ENCODE results near the gene ABCA4. TPM values are rescaled to one million over a fixed set of nuclear protein-coding genes. Genes with fewer than 3 reads are reported as not detected.

Gene ABCA4
- total RNA-seq, 1 experiment from 2014 or later: 0.22 TPM

- Histone ChIP-seq H3K36me3 (ENCODE audit: control insufficient read depth in 1 of 2, insufficient read depth in 2 of 2, low read length in 2 of 2) (no peaks in the 10 kb centered on the region), H3K79me2 (ENCODE audit: insufficient read depth, low read length) (no peaks in the 10 kb centered on the region), H3K4me2 (ENCODE audit: low read length) (no peak overlapping the region), H3K9ac (ENCODE audit: low read length) (no peak overlapping the region), H3K27me3 (ENCODE audit: insufficient read depth, low read length) (no peaks in the 10 kb centered on the region), H3K9me2 (ENCODE audit: insufficient read depth) (no peaks in the 10 kb centered on the region), H3K9me3 (ENCODE audit: control insufficient read depth in 1 of 2, insufficient read depth in 1 of 2, low read depth in 1 of 2, low read length in 2 of 2) (peaks cover 0 to 8% of the 10 kb centered on the region in 2 experiments; a peak in 1 of 4 replicates), H3K4me3 (replicated peaks in 1 of 2; ENCODE audit: low read depth in 1 of 2, low read length in 2 of 2) (no peak overlapping the region), H2AFZ (ENCODE audit: low read depth, low read length, poor library complexity, severe bottlenecking) (no peak overlapping the region), H4K20me1 (ENCODE audit: insufficient read depth) (no peaks in the 10 kb centered on the region), H3K27ac (ENCODE audit: low read depth, low read length) (no peak overlapping the region), H3K4me1 (ENCODE audit: control insufficient read depth in 1 of 2, insufficient read depth in 2 of 2, low read length in 2 of 2) (no peaks in the 10 kb centered on the region)
- no peak for TF ChIP-seq ELF1 (IDR thresholded peaks at IDR 0.05; ENCODE audit: borderline replicate concordance, low read depth)
- TF ChIP-seq SRF (IDR thresholded peaks at IDR 0.05; ENCODE audit: low read depth): no peak
- intact Hi-C loops (cut with micrococcal nuclease): no loop called here
- no peak for ATAC-seq
- CTCF ChIA-PET: interaction anchor here (1.0 kb wide), 1 partner anchor 81 kb away, joined by 3 read pairs; no protein-coding TSS in a partner anchor
- BruUV-seq (replicated peaks): no TSS peak
- RAD21 ChIA-PET (ENCODE audit: low non-redundant PET in 1 of 2, low total read pairs in 2 of 2, uncharacterized antibody in 2 of 2, unreplicated experiment in 2 of 2): no interaction called here
- POLR2A ChIA-PET: no interaction called here
- DNase-seq (ENCODE audit: low read depth, low spot score): no peak
Measured at GRCh38 chr1:93958726-93959100, 162.2 kb downstream of the ABCA4 start.

GRCh38 chr1:93958032-93958725 lies 162.8 kb downstream of the ABCA4 start:
- Histone ChIP-seq H2AFZ (ENCODE audit: low read depth, low read length, poor library complexity, severe bottlenecking) (no peak overlapping the region), H4K20me1 (ENCODE audit: insufficient read depth) (no peaks in the 10 kb centered on the region), H3K79me2 (ENCODE audit: insufficient read depth, low read length) (no peaks in the 10 kb centered on the region), H3K9me3 (ENCODE audit: control insufficient read depth in 1 of 2, insufficient read depth in 1 of 2, low read depth in 1 of 2, low read length in 2 of 2) (peaks cover 0 to 8% of the 10 kb centered on the region in 2 experiments; a peak in 1 of 4 replicates), H3K4me1 (ENCODE audit: control insufficient read depth in 1 of 2, insufficient read depth in 2 of 2, low read length in 2 of 2) (no peaks in the 10 kb centered on the region), H3K27ac (ENCODE audit: low read depth, low read length) (no peak overlapping the region), H3K36me3 (ENCODE audit: control insufficient read depth in 1 of 2, insufficient read depth in 2 of 2, low read length in 2 of 2) (no peaks in the 10 kb centered on the region), H3K27me3 (ENCODE audit: insufficient read depth, low read length) (no peaks in the 10 kb centered on the region), H3K4me3 (replicated peaks in 1 of 2; ENCODE audit: low read depth in 1 of 2, low read length in 2 of 2) (no peak overlapping the region), H3K4me2 (ENCODE audit: low read length) (no peak overlapping the region), H3K9me2 (ENCODE audit: insufficient read depth) (no peaks in the 10 kb centered on the region), H3K9ac (ENCODE audit: low read length) (no peak overlapping the region)
- ATAC-seq (no peak), DNase-seq (ENCODE audit: low read depth, low spot score) (no peak)
- POLR2A ChIA-PET: no interaction called here
- no peak for TF ChIP-seq ZFX (IDR thresholded peaks at IDR 0.05)
- TF ChIP-seq SRF (IDR thresholded peaks at IDR 0.05; ENCODE audit: low read depth): no peak
- no peak for TF ChIP-seq POLR2AphosphoS5 (IDR thresholded peaks at IDR 0.05; ENCODE audit: low read depth, low read length)
- no peak for TF ChIP-seq SP1 (IDR thresholded peaks at IDR 0.05; ENCODE audit: low read depth)
- no peak for TF ChIP-seq CEBPB (IDR thresholded peaks at IDR 0.05; ENCODE audit: low read depth)
- TF ChIP-seq SIN3A (IDR thresholded peaks at IDR 0.05; ENCODE audit: low read depth): no peak
- TF ChIP-seq TCF7L2 (IDR thresholded peaks at IDR 0.05; ENCODE audit: borderline replicate concordance, extremely low read depth, insufficient read depth, insufficient read length): no peak
- intact Hi-C loops (cut with micrococcal nuclease): no loop called here
- BruUV-seq (replicated peaks): no TSS peak
- CTCF ChIA-PET: interaction anchor here (1.0 kb wide), 1 partner anchor 82 kb away, joined by 3 read pairs; no protein-coding TSS in a partner anchor
- RAD21 ChIA-PET (ENCODE audit: low non-redundant PET in 1 of 2, low total read pairs in 2 of 2, uncharacterized antibody in 2 of 2, unreplicated experiment in 2 of 2): no interaction called here
